Measurements from ENCODE around the gene CEP19. TPM values are rescaled to one million over a fixed set of nuclear protein-coding genes. Genes with fewer than 3 reads are reported as not detected.

Gene CEP19
- total and polyA plus RNA-seq, 2 of the 4 experiments (the other 2 are of a cell fraction), result 1.1 to 1.4 TPM

GRCh38 chr3:196739671-196740480, 27.8 kb upstream of the CEP19 start, which contains the start of gene PAK2 (continued):
- TF ChIP-seq ELK1 (IDR thresholded peaks at IDR 0.05; ENCODE audit: borderline replicate concordance, low read depth, low read length), result no peak
- TF ChIP-seq CHD1 (IDR thresholded peaks at IDR 0.05; ENCODE audit: low read depth, low read length), result no peak

- H2BK5ac ChIP-seq (ENCODE audit: low read depth, low read length, poor library complexity, severe bottlenecking), result no peak overlapping the region
- H2BK20ac ChIP-seq (ENCODE audit: low read depth, low read length), result no peak overlapping the region
- dilution Hi-C loops (cut with HindIII; ENCODE audit: low sequenced_read_pairs, unreplicated experiment) (no loop called here), in situ Hi-C loops (cut with MboI; ENCODE audit: low sequenced_read_pairs) (no loop called here), intact Hi-C loops (cut with micrococcal nuclease) (no loop called here)
- no peaks in the 10 kb centered on the region for H3K9me3 ChIP-seq (ENCODE audit: control insufficient read depth, insufficient read depth, low read length)
- H3K56ac ChIP-seq (ENCODE audit: extremely low read depth, insufficient read depth, low read length), result no peak overlapping the region
- no peaks in the 10 kb centered on the region for H3K36me3 ChIP-seq (ENCODE audit: control insufficient read depth, insufficient read depth, low read length)
- no peak overlapping the region for H2BK120ac ChIP-seq (ENCODE audit: low read depth, low read length)
- H3K18ac ChIP-seq (ENCODE audit: low read depth, low read length), result no peak overlapping the region
- POLR2A ChIA-PET (ENCODE audit: unreplicated experiment), result no interaction called here
- H3K79me1 ChIP-seq (ENCODE audit: low read depth in 1 of 2, low read length in 2 of 2), result peaks cover 0 to 16% of the 10 kb centered on the region in 2 experiments; a peak in 2 of 4 replicates
- H2BK15ac ChIP-seq (ENCODE audit: low read depth, low read length), result no peak overlapping the region
- H2AK5ac ChIP-seq (ENCODE audit: low read depth, low read length), result no peak overlapping the region
- H3K4me3 ChIP-seq (ENCODE audit: insufficient read depth, low read depth, low read length), result no peak overlapping the region
- no peak overlapping the region for H4K91ac ChIP-seq (ENCODE audit: insufficient read depth, low read depth, low read length)
- H2AK9ac ChIP-seq (replicated peaks; ENCODE audit: low read depth, low read length, poor library complexity), result no peak overlapping the region
- no peak overlapping the region for H4K5ac ChIP-seq (ENCODE audit: low read depth, low read length)
- BruUV-seq (replicated peaks), result no TSS peak
- no peak overlapping the region for H4K8ac ChIP-seq (ENCODE audit: low read depth in 2 of 2, low read length in 2 of 2)
- no peak for ATAC-seq (ENCODE audit: low read depth)
- no peak overlapping the region for H3K14ac ChIP-seq (replicated peaks; ENCODE audit: low read depth, low read length)
- peaks cover 3% of the 10 kb centered on the region; the same call in 1 of the 2 replicates for H3K9me1 ChIP-seq (ENCODE audit: insufficient read depth, low read length)
- no peak overlapping the region for H3K4ac ChIP-seq (ENCODE audit: low read depth, low read length)
- DNase-seq, result no peak
- no peak overlapping the region for H3K4me2 ChIP-seq (ENCODE audit: low read depth, low read length)
- peaks cover 22% of the 10 kb centered on the region for H4K20me1 ChIP-seq (ENCODE audit: insufficient read depth, low read length)
- 100% methylated on average over 1 of the region's 6 CpGs; no CpG with 5 or more reads in 1 of the 2 experiments for WGBS, 2 experiments (ENCODE audit: extremely low coverage in 2 of 2, insufficient read length in 1 of 2)
- no peak overlapping the region for H2AFZ ChIP-seq (replicated peaks; ENCODE audit: low read length, poor library complexity)
- H3K23ac ChIP-seq (ENCODE audit: low read depth, low read length), result no peak overlapping the region
- no peaks in the 10 kb centered on the region for H3K27me3 ChIP-seq (ENCODE audit: control insufficient read depth, insufficient read depth, low read length)
- H3K4me1 ChIP-seq (ENCODE audit: control insufficient read depth, insufficient read depth, low read length), result peaks cover 1% of the 10 kb centered on the region; the same call in 1 of the 2 replicates
- no peak overlapping the region for H3K9ac ChIP-seq (ENCODE audit: low read depth, low read length)
- CTCF ChIA-PET, result no interaction called here
- no peak overlapping the region for H3K27ac ChIP-seq (ENCODE audit: insufficient read depth, low read length)
- TF ChIP-seq CEBPB (IDR thresholded peaks at IDR 0.05; ENCODE audit: low read depth, low read length) (no peak), CHD1 (IDR thresholded peaks at IDR 0.05; ENCODE audit: low read depth, low read length) (no peak), BHLHE40 (IDR thresholded peaks at IDR 0.05; ENCODE audit: low read depth, low read length) (no peak), POLR2A (IDR thresholded peaks at IDR 0.05; ENCODE audit: low read depth, low read length) (no peak), MAZ (IDR thresholded peaks at IDR 0.05; ENCODE audit: borderline replicate concordance, low read depth, low read length) (no peak), SMC3 (IDR thresholded peaks at IDR 0.05; ENCODE audit: low read depth, low read length) (no peak), RAD21 (IDR thresholded peaks at IDR 0.05; ENCODE audit: low read length) (no peak), NFE2L2 (IDR thresholded peaks at IDR 0.05; ENCODE audit: low read depth, low read length) (no peak), MXI1 (IDR thresholded peaks at IDR 0.05; ENCODE audit: borderline replicate concordance, low read depth, low read length) (no peak), RCOR1 (IDR thresholded peaks at IDR 0.05; ENCODE audit: insufficient replicate concordance, low read length) (no peak), MAFK (IDR thresholded peaks at IDR 0.05; ENCODE audit: low read depth, low read length) (no peak), RFX5 (IDR thresholded peaks at IDR 0.05; ENCODE audit: low read depth, low read length) (no peak), ELK1 (IDR thresholded peaks at IDR 0.05; ENCODE audit: borderline replicate concordance, low read depth, low read length) (no peak), FOS (IDR thresholded peaks at IDR 0.05; ENCODE audit: low read depth, low read length) (no peak)
Measured at GRCh38 chr3:196737655-196738054, 25.6 kb upstream of the CEP19 start.

All from IMR-90 (cell line).